Measurements from ENCODE around the gene PFDN2. TPM values are rescaled to one million over a fixed set of nuclear protein-coding genes. Genes with fewer than 3 reads are reported as not detected.

PFDN2 gene
- total RNA-seq, 1 donor from 2014 or later = 43.8 TPM

DNA sequence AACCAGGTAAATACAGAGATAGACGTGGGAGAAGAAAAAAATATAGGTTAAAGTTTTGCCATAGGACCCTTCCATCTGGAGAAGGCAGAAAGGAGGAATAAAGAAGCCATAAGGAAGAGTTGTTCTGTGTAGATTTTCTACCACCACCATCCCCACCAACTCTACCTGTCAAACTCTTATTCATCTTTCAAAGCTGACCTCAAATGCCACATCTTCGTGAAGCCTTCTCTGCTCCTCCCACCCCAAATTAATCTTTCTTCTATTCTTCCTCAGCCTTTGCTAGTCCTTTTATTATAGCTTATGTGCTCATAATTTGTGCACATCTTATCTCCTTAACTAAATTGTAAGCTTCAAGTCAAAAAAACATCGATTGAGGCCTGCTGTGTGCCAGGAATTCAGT is 27.2 kb downstream of the PFDN2 start:
- H3K27ac Mint-ChIP-seq = no peak overlapping the region
- peaks cover 2% of the 10 kb centered on the region for H3K27me3 Mint-ChIP-seq
- H3K4me3 Mint-ChIP-seq = no peak overlapping the region
- CTCF ChIA-PET = no interaction called here
- TF ChIP-seq, protein P1, sequence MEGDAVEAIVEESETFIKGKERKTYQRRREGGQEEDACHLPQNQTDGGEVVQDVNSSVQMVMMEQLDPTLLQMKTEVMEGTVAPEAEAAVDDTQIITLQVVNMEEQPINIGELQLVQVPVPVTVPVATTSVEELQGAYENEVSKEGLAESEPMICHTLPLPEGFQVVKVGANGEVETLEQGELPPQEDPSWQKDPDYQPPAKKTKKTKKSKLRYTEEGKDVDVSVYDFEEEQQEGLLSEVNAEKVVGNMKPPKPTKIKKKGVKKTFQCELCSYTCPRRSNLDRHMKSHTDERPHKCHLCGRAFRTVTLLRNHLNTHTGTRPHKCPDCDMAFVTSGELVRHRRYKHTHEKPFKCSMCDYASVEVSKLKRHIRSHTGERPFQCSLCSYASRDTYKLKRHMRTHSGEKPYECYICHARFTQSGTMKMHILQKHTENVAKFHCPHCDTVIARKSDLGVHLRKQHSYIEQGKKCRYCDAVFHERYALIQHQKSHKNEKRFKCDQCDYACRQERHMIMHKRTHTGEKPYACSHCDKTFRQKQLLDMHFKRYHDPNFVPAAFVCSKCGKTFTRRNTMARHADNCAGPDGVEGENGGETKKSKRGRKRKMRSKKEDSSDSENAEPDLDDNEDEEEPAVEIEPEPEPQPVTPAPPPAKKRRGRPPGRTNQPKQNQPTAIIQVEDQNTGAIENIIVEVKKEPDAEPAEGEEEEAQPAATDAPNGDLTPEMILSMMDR (IDR thresholded peaks at IDR 0.05) = no peak
- ATAC-seq (ENCODE audit: low read depth) (no peak), DNase-seq (no peak)
- intact Hi-C loops (cut with micrococcal nuclease) = loop anchor here (2.0 kb wide), 1 partner anchor 14 kb away; no protein-coding TSS in a partner anchor
- H3K9me3 Mint-ChIP-seq = no peaks in the 10 kb centered on the region
- H3K36me3 Mint-ChIP-seq (ENCODE audit: low read depth) = no peaks in the 10 kb centered on the region
- peaks cover 4% of the 10 kb centered on the region for H3K4me1 Mint-ChIP-seq
- POLR2A ChIA-PET = no interaction called here

DNA sequence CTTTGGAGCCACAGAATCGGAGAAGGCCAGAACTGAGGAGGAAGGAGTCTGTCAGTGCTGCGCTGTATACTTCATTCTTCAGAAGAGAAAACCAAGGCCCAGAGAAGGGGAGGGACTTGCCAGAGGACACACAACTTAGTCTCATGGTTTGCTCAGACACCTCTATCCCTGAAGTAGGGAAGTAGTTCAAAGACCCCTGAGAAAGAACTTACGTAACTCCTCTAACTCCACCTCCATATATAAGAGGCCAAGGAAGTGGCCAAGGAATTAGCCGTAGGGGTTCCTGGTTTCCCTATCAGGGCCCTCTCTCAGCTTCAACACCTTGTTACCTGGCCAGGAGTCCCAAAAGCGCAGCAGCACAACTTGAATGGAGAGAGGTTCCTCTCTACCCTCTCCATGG is 27.9 kb downstream of the PFDN2 start:
- POLR2A ChIA-PET = no interaction called here
- intact Hi-C loops (cut with micrococcal nuclease) = loop anchor here (2.0 kb wide), 1 partner anchor 13 kb away; no protein-coding TSS in a partner anchor
- TF ChIP-seq, protein P1 (IDR thresholded peaks at IDR 0.05) = no peak

DNA sequence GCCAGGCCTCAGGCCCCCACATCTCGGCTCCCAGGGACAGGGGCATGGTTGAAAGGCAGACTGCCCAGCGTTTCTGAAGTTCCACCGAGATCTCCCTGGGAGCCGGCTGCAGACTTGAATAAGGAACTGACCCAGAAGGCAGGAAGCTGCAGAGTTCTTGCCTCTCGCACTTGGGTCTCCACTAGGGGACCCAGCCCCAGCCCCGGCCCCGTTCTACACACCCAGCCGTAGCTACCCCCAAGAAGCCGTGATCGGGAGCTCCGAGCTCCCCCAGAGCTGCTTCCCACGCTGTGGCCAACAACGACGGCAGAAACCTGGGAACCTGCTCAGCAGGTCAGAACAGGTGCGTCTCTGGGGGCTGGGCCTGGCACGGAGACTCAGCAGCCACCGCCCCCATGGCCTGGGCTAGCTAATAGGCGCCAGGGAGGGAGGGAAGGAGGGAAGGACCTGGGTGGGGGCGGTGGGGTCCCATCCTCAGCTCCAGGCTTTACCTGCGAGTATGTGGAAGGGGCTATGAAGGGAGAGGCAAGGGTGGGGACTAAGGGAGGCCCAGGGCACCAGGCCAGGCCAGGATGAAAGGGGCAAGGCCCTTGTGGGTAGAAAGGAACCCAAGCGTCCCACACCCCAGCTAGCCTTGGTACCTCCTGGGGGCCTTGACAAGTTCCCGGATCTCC is 28.4 kb downstream of the PFDN2 start, which contains the start of gene NECTIN4:
Gene NECTIN4 (minus strand): TSS at position 308 of the 674 bp plus-strand sequence. CDS start 262 bp downstream, at position 46.
- TF ChIP-seq, protein P1 (IDR thresholded peaks at IDR 0.05) = no peak
- ChIA-PET CTCF (interaction anchor here (1.1 kb wide), 1 partner anchor 292 kb away, joined by 3 read pairs; no protein-coding TSS in a partner anchor), POLR2A (interaction anchor here (0.5 kb wide), 1 partner anchor 300 kb away, joined by 5 read pairs; no protein-coding TSS in a partner anchor)
- ATAC-seq (ENCODE audit: low read depth) = no peak
- no peaks in the 10 kb centered on the region for H3K9me3 Mint-ChIP-seq
- no peak within 1 kb of the TSS for H3K27ac Mint-ChIP-seq
- H3K36me3 Mint-ChIP-seq (ENCODE audit: low read depth) = no peaks in the 10 kb centered on the region
- intact Hi-C loops (cut with micrococcal nuclease) = no loop called here
- peaks cover 1% of the 10 kb centered on the region for H3K4me1 Mint-ChIP-seq
- DNase-seq = no peak
- H3K27me3 Mint-ChIP-seq = peaks cover 2% of the 10 kb centered on the region
- no peak within 1 kb of the TSS for H3K4me3 Mint-ChIP-seq

More for the DNA sequence above, 27.9 kb downstream of the PFDN2 start:
- Mint-ChIP-seq H3K27me3 (peaks cover 2% of the 10 kb centered on the region), H3K27ac (no peak overlapping the region), H3K9me3 (no peaks in the 10 kb centered on the region), H3K4me3 (no peak overlapping the region), H3K36me3 (ENCODE audit: low read depth) (no peaks in the 10 kb centered on the region), H3K4me1 (peaks cover 1% of the 10 kb centered on the region)
- DNase-seq (no peak), ATAC-seq (ENCODE audit: low read depth) (no peak)
- CTCF ChIA-PET = interaction anchor here (1.1 kb wide), 1 partner anchor 292 kb away, joined by 3 read pairs; no protein-coding TSS in a partner anchor

DNA sequence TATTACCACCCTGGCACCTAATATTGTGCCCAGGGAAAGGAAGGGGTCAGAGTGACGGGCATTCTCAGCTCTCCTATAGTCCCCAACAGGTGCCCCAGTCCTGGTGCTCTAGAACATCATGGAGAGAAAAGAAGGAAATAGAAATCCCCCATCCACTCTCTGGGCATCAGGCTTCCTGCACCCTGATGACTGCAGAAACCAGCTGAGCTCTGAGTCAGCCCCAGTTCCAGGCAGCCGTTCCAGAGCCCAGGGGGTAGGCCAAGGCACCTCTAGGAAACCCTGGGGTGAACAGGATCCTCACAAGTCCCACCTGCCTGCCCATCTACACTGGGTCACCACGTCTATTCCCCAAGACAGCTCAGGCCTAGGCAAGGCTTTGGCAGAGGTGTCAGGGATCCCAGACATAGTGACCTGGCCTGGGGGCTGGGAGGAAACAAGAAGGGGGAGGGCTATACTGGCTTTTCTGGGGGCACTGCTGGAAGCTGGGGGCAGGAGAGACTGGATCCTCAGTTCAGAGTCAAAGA is 29.2 kb downstream of the PFDN2 start:
- CTCF ChIA-PET = no interaction called here

DNA sequence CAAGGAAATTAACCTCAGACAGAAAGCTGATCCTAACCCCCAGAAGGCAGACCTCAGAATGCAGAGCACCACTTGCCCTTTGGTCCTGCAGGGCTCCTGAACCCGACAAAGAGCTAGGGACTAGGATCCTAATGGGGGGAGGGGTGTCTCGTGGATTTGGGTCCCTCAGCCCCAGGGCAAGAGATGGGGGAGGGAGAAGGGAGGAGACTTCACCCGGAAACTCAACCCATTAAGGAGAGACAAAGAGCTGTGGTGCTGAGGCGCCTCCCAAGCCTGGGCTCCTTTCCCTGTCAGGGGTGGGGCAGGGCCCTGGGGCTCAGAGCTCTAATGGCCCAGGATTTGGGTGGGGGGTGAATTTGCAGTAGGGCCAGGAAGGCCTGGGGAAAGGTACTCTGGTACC is 31.4 kb downstream of the PFDN2 start:
- no peak for ATAC-seq (ENCODE audit: low read depth)
- POLR2A ChIA-PET = interaction anchor here (1.0 kb wide), 1 partner anchor 11 kb away, joined by 3 read pairs; the partner anchor contains the start of gene KLHDC9

More for the DNA sequence above, 29.2 kb downstream of the PFDN2 start:
- Mint-ChIP-seq H3K27me3 (peaks cover 2% of the 10 kb centered on the region), H3K9me3 (no peaks in the 10 kb centered on the region), H3K4me3 (no peak overlapping the region), H3K4me1 (no peaks in the 10 kb centered on the region), H3K27ac (no peak overlapping the region), H3K36me3 (ENCODE audit: low read depth) (no peaks in the 10 kb centered on the region)
- POLR2A ChIA-PET = no interaction called here
- ATAC-seq (ENCODE audit: low read depth) (no peak), DNase-seq (no peak)
- TF ChIP-seq, protein P1 (IDR thresholded peaks at IDR 0.05) = no peak
- intact Hi-C loops (cut with micrococcal nuclease) = no loop called here

More for the DNA sequence above, 31.4 kb downstream of the PFDN2 start:
- no peak overlapping the region for H3K27ac Mint-ChIP-seq
- intact Hi-C loops (cut with micrococcal nuclease) = no loop called here
- TF ChIP-seq, protein P1 (IDR thresholded peaks at IDR 0.05) = no peak
- DNase-seq = no peak
- no peak overlapping the region for H3K4me3 Mint-ChIP-seq
- no peaks in the 10 kb centered on the region for H3K4me1 Mint-ChIP-seq
- no peaks in the 10 kb centered on the region for H3K36me3 Mint-ChIP-seq (ENCODE audit: low read depth)
- CTCF ChIA-PET = no interaction called here
- H3K27me3 Mint-ChIP-seq = peaks cover 2% of the 10 kb centered on the region
- no peaks in the 10 kb centered on the region for H3K9me3 Mint-ChIP-seq
